Measurements from ENCODE around the gene CDC5L. TPM values are rescaled to one million over a fixed set of nuclear protein-coding genes. Genes with fewer than 3 reads are reported as not detected.
A peak's percentile ranks its signal among the peaks of the same experiment; 100 is the strongest.

CDC5L gene
- total RNA-seq, 2 donors from 2014 or later: 16.4 to 16.5 TPM

- H3K9me3 ChIP-seq: no peaks in the 10 kb centered on the region
- H3K4me1 ChIP-seq: peaks cover 0 to 20% of the 10 kb centered on the region in 2 donors
- no peaks in the 10 kb centered on the region for H3K27me3 ChIP-seq
- TF ChIP-seq CTCF (IDR thresholded peaks at IDR 0.05): peak; percentile 79 to 86
- H3K4me3 ChIP-seq: no peak overlapping the region
- no peak overlapping the region for H3K27ac ChIP-seq
- no peaks in the 10 kb centered on the region for H3K36me3 ChIP-seq
- DNase-seq (ENCODE audit: low spot score): no peak
Measured at GRCh38 chr6:44456070-44456965, 68.8 kb downstream of the CDC5L start.

GRCh38 chr6:44456966-44457292 is 69.4 kb downstream of the CDC5L start:
- H3K27me3 ChIP-seq: no peaks in the 10 kb centered on the region

GRCh38 chr6:44457596-44457995 is 70.1 kb downstream of the CDC5L start:
- Histone ChIP-seq H3K4me3 (no peak overlapping the region), H3K27ac (no peak overlapping the region), H3K27me3 (no peaks in the 10 kb centered on the region), H3K9me3 (no peaks in the 10 kb centered on the region), H3K4me1 (peaks cover 0 to 11% of the 10 kb centered on the region in 2 donors), H3K36me3 (no peaks in the 10 kb centered on the region)
- TF ChIP-seq CTCF (IDR thresholded peaks at IDR 0.05): no peak
- no peak for DNase-seq (ENCODE audit: low spot score)

More at GRCh38 chr6:44456966-44457292, 69.4 kb downstream of the CDC5L start:
- TF ChIP-seq CTCF (IDR thresholded peaks at IDR 0.05): no peak
- Histone ChIP-seq H3K9me3 (no peaks in the 10 kb centered on the region), H3K4me3 (no peak overlapping the region), H3K4me1 (peaks cover 0 to 17% of the 10 kb centered on the region in 2 donors), H3K27ac (no peak overlapping the region), H3K36me3 (no peaks in the 10 kb centered on the region)
- DNase-seq (ENCODE audit: low spot score): no peak

- Histone ChIP-seq H3K27ac (no peak overlapping the region), H3K4me1 (peaks cover 0 to 7% of the 10 kb centered on the region in 2 donors), H3K36me3 (no peaks in the 10 kb centered on the region), H3K9me3 (no peaks in the 10 kb centered on the region), H3K4me3 (no peak overlapping the region), H3K27me3 (no peaks in the 10 kb centered on the region)
- TF ChIP-seq CTCF (IDR thresholded peaks at IDR 0.05): no peak
- no peak for DNase-seq (ENCODE audit: low spot score)
Measured at GRCh38 chr6:44458551-44458950, 71.0 kb downstream of the CDC5L start.

DNA sequence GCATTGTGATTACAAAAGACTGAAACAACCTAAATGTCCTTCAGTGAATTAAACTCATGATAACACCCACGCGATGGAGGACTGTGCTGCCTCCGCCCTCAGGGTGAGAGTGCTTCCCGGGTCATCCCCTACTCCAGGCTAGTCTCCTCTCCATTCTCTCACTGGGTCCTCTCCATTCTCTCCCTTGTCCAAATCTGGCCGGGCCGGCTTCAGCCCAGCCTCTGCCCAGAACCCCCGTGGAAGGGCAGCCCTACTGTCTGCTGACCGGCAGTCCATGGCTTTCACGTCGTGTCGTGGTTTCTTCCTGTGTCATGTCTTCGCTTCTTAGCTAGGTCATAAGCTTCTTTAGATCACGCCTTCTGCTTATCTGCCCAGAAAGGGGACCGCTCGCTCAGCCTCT is 74.8 kb downstream of the CDC5L start:
- Histone ChIP-seq H3K36me3 (no peaks in the 10 kb centered on the region), H3K27ac (no peak overlapping the region), H3K27me3 (no peaks in the 10 kb centered on the region), H3K9me3 (no peaks in the 10 kb centered on the region), H3K4me3 (no peak overlapping the region), H3K4me1 (no peaks in the 10 kb centered on the region)
- TF ChIP-seq CTCF (IDR thresholded peaks at IDR 0.05): no peak
- DNase-seq (ENCODE audit: low spot score): no peak

Data from right atrium auricular region (tissue), 2 donors.